Stimulated activated CD4-positive, alpha-beta T cell treated with anti-CD3 and anti-CD28 coated beads, Interleukin-4, amount 100 ng/mL, for 1 hour (primary cell): ENCODE results near the gene CDK4.

ENCODE experiments used
- DNase-seq: peaks from one replicate; pipeline ENCODE4 v3.0.0-alpha.2; 2020

Gene CDK4

GRCh38 chr12:57736741-57737466 is 15.2 kb downstream of the CDK4 start:
- DNase-seq: no peak

- DNase-seq: no peak
Measured at GRCh38 chr12:57735952-57736740, 16.0 kb downstream of the CDK4 start.

GRCh38 chr12:57735198-57735855 is 16.8 kb downstream of the CDK4 start:
- no peak for DNase-seq

GRCh38 chr12:57734591-57734990 is 17.5 kb downstream of the CDK4 start:
- no peak for DNase-seq

- DNase-seq: no peak
Measured at GRCh38 chr12:57733928-57734327, 18.2 kb downstream of the CDK4 start.

- no peak for DNase-seq
Measured at GRCh38 chr12:57732726-57733593, 19.1 kb downstream of the CDK4 start.

- DNase-seq: no peak
Measured at GRCh38 chr12:57732270-57732669, 19.8 kb downstream of the CDK4 start.

- no peak for DNase-seq
Measured at GRCh38 chr12:57731411-57732080, 20.6 kb downstream of the CDK4 start.

GRCh38 chr12:57730336-57731067 is 21.6 kb downstream of the CDK4 start:
- no peak for DNase-seq

- no peak for DNase-seq
Measured at GRCh38 chr12:57729321-57729844, 22.7 kb downstream of the CDK4 start.

- DNase-seq: no peak
Measured at GRCh38 chr12:57727758-57728395, 24.2 kb downstream of the CDK4 start.

GRCh38 chr12:57726884-57727757 is 25.0 kb downstream of the CDK4 start:
- DNase-seq: no peak

- DNase-seq: no peak
Measured at GRCh38 chr12:57726151-57726883, 25.8 kb downstream of the CDK4 start.

- no peak for DNase-seq
Measured at GRCh38 chr12:57725851-57726150, 26.3 kb downstream of the CDK4 start.

GRCh38 chr12:57724936-57725740 is 27.0 kb downstream of the CDK4 start:
- DNase-seq: no peak

- no peak for DNase-seq
Measured at GRCh38 chr12:57724003-57724935, 27.8 kb downstream of the CDK4 start.

- no peak for DNase-seq
Measured at GRCh38 chr12:57723630-57723962, 28.5 kb downstream of the CDK4 start.
